HG03196 (cell line): ENCODE data around the gene CACNA1B.

Experiments
- ATAC-seq: cut with Tn5 transposase; IDR thresholded peaks from one replicate; pipeline ENCODE4 v1.9.1; 2021; ENCODE audit not compliant: unreplicated experiment

Gene CACNA1B

DNA sequence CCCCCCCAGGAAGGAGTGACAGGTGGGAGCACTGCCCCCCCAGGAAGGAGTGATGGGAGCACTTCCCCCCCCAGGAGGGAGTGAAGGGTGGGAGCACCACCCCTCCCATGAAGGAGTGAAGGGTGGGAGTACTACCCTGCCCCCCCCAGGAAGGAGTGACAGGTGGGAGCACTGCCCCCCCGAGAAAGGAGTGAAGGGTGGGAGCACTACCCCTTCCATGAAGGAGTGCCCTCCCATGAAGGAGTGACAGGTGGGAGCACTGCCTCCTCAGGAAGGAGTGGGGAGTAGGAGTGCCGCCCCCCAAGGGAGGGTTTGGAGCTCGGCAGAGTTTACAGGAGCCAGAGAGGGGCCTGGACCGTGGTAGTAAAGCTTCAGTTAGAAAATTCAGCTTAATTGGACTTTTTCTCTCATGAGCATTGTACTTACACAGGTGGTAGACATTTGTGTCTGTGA is 100.7 kb downstream of the CACNA1B start:
- no peak for ATAC-seq

DNA sequence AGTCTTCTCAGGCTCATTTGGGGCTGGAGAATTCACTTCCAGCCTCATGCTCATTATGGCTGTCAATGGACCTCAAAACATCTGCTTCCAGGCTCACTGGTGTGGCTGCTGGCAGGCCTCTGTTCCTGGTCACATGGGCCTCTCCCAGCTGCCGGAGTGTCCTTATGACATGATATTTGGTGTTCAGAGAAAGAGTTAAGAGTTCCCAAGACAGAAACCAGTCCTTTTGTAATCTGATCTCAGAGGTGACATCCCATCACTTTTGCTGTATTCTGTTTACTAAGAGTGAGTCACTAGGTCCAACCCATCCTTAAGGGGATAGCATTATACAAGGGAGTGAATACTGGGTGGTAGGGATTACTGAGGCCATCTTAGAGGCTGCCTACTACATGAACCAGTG is 104.6 kb downstream of the CACNA1B start:
- ATAC-seq: no peak

DNA sequence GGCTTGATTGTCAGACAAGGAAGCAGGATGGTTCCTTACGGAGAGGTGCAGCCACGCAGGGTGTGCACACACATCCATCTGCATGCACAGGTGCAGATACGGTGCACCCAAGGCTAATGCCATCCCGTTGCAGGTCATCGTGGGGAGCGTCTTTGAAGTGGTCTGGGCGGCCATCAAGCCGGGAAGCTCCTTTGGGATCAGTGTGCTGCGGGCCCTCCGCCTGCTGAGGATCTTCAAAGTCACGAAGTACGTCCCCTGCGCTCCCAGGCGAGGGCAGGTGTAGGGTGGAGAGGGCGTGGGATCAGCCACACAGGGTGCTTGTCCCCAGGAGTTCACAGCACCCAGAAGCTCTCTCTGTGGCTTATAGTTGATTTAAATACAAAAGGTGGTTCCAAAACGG is 106.4 kb downstream of the CACNA1B start:
- no peak for ATAC-seq

DNA sequence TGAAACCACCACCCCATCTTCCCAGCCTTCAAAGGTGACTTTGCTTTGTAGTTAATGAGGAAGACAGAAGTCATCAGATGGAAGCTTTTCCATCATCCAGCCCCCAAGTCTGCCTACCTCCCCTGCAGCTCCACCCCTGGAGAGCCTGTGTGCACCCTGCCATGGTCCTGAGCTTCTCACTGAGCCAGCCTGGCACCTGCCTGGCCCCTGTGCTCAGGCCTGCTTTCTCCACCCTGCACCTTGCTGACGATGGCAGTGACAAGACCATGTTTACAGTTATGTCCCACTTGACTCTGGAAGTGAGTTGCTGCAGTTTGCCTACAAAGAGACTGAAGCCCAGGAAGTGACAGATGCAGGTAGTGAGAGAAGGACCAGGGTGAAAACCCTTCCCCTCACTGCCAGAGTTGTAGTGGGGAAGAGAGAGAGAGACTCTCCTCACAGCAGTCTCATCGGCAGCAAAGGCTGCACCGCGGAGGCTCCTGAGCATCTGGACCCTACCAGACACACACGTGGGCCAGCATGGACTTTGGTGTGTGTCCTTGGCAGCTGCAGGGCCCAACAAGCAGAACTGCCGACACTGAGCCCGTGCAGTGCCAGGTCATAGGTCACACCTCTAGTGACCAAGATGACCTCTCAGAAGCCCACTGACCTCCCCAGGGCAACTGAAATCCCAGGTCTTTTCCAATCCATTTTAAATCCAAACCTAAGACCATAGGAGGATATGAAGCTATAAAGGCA is 107.1 kb downstream of the CACNA1B start:
- ATAC-seq: no peak

GRCh38 chr9:137985637-137986071 is 108.1 kb downstream of the CACNA1B start:
- ATAC-seq: no peak

GRCh38 chr9:137986268-137987099 is 108.9 kb downstream of the CACNA1B start:
- no peak for ATAC-seq

DNA sequence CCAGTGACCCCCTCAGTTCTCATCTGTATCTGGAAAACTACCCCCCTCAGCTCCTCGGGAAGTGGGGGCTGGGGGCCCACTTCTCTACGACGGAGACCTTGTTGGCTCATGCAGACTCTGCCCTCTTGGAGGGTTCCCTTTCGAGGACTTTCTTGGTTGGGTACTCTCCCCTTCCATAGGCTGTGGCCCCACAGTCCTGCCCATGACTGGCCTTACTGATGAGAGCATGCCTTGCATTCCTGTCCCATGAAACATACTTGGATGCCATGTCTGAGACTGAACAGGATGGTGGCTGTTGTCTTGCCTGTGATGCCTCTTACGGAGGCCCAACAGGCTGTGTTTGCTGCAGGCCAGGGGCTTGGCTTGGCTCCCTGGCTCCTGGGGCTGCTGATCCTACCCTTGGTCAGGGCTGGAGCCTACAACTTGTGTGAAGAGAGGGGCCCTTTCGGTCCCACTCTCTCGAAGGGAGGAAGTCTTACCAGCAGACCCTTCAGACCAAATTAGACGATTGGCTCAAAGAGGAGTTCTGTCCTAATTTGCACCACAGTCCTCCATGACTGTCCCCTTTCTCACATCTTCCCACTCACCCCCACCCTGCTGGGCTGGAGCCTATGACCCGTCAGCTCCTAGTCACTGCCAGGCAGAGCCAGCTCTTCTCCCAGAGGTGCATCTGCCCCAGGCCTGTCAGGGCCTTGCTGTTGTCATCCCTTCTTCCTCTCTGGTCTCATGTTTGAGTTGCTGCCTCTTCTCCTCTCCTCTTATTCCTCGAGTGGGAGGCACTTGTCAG is 109.9 kb downstream of the CACNA1B start:
- no peak for ATAC-seq

GRCh38 chr9:137988051-137988450 is 110.5 kb downstream of the CACNA1B start:
- no peak for ATAC-seq

GRCh38 chr9:137988701-137989100 is 111.1 kb downstream of the CACNA1B start:
- ATAC-seq: no peak

GRCh38 chr9:137989156-137989555 is 111.6 kb downstream of the CACNA1B start:
- no peak for ATAC-seq

DNA sequence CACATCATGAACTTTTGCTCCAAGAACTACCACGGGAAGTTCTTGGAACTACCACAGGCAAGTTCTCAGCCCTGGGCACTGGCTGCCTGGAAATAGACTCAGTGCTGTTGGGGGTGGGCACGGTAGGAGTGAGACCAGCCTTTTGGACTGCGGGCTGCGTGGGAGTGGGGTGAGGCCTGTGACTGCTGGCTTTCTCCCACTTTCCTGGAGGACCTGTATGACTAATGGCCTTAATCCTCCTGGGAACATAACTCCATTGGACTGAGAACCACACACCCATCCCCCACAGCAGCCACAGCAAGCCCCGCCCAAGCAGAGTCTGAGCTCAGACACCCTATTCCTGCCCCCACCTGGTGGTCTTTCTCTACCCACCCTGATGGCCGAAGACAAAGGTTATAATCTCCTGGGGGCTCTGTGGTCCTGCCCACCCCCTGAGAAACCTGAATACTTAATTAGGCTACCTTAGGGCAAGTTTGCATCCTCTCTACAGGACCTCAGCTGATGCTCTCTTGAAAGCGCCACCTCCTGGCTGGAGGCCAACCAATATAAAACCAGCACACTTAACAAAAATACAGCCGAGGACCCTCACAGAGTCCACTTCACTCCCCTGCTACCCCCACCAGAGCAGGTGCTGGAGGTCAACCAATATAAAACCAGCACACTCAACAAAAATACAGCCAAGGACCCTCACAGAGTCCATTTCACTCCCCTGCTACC is 112.6 kb downstream of the CACNA1B start:
- no peak for ATAC-seq

DNA sequence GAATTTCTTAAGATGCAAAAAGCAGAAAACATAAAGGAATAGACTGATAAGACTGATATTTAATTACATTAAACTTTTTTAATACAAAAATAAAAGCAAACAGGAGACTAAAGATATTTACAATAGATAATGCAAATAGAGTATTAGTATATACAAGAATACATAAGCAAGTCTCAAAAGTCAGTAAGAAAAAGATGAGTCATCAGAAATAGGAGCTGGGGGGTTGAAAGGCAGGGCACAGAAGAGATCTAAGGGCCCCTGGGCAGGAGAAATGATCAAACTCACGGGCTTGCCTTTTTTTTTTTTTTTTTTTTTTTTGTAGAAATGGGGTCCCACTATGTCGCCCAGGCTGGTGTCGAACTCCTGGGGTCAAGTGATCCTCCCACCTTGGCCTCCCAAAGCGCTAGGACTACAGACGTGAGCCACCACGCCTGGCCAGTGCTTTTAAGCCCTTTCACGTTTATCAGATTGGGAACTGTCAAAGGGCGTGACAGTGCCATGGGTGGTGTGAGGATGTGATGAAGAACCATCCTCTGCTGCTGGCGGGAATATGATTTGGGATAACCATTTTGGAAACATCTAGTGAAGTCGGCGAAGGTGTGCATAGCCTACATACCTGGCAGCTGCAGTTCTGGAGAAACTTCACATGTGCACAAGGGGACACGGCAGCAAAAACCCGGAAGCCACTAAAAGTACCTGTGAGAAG is 126.1 kb downstream of the CACNA1B start:
- ATAC-seq: no peak

DNA sequence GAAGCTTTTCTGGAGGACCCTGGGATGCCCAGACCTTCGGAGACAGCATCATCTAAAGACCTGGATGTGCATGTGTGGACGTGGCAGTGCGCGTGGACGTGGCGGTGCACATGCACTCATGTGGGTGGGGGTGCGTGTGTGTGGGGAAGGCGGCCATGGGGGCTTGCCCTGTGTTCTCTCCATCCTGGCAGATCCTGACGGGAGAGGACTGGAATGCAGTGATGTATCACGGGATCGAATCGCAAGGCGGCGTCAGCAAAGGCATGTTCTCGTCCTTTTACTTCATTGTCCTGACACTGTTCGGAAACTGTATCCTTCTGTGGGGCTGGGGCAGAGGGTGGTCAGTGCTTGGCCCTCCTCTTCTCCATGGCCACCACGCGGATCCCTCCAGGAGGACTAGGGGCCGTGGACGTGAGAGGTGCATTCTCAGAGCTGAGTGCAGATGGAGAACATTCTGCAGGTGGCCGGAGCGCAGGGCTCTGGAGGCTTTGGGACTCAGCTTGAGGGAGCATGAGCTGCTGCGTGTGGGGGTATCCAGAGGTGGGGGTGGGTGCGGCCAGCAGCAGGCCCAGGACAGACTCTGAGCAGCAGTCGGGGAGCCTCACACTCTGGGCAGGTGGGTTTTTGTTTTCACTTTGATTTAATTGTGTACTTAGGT is 129.1 kb downstream of the CACNA1B start:
- no peak for ATAC-seq

- no peak for ATAC-seq
Observed at GRCh38 chr9:138007566-138007917, 130.0 kb downstream of the CACNA1B start.

DNA sequence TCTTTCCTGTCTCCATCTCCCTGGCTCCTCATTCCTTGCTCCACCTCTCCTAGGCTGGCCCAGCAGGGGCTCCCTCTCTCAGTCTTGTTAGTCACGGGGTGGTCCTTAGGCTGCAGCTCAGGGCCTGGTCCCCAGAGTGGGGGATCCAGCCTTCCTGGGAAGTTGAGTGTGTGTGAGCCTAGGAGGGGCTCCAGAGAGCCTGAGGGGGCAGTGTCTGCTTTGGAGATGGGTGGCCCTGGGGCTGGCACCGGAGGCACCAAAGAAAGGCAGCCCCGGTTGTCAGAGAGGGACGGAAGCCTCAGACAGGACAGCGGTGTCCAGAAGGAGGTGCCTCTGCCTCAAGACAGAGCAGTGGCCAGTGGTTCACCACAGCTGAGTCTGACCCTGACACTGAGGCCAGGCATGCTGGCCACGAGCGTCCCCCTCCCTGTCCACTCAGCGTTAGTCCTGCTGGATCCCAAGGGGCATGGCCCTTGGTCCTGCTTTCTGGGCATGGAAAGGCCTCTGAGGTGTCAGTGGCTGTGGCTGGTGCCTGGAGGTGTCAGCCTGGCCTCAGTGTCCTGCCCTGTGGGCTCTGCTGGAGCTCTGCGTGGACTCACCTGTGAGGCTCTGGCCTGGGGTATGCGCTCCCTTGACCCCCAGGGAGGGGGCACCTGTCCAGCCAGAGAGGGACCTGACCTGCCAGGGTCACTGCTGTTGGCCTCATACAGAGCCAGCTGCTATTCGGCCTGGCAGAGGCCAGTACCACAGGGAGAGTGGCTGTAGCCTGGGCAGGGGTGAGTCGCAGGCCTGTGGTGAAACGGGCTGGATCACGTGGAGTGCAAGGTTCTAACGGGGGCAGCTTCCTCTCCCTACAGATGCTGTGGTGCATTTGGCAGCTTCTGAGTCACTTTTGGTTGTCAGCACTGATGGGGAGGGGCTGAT is 130.6 kb downstream of the CACNA1B start:
- ATAC-seq: no peak

DNA sequence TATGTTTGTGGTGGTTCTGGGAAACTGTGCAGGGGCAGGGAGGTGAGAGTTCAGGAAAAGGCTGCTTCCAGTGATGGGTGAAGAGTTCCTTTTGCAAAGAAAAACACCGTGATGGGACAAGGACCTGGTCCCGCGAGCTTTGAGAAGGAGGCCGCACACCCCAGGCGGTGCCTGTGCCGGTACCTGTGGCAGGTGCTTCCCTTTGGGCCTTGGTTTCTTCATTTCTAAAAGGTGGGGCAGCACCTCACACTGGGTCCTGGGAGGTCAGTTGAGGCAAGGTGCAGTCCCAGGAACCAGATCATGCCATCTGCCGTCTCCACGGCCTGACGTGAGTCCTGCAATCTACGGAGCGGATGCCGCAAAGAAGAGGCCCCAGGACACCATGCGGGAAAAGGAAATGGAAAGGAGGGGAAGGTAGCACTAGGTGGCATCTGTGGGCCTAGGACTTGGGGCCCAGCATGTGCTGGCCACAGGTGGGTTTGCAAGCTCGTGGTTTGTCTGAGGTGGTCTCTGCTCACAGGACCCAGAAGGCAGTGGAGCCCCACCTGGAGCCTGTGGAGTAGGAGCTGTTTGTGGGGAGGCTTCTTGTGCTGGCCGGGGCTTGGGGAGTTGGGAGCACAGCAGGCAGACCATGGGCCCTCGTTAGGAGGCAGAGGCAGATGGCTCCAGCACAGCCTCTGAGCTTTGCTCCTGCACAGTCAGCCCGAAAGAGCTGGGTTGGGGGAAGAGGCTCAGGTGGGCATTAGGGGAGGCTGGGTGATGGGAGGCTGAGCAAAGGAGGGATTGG is 131.6 kb downstream of the CACNA1B start:
- no peak for ATAC-seq

GRCh38 chr9:138009803-138010690 is 132.5 kb downstream of the CACNA1B start:
- ATAC-seq: no peak
